WTC11 (cell line): ENCODE results near the gene ELOB. TPM values are rescaled to one million over a fixed set of nuclear protein-coding genes. Genes with fewer than 3 reads are reported as not detected.
A peak's percentile ranks its signal among the peaks of the same experiment; 100 is the strongest.

Experiments used
- ATAC-seq: fragments of 200-7000 bp; cut with Tn5 transposase; 2 replicates; pipeline ENCODE4 v1.10.0; 2021; ENCODE audit warnings: mild to moderate bottlenecking, moderate library complexity
- CTCF ChIA-PET: fragments of 300-600 bp; sonication (Branson Sonifier 250); formaldehyde crosslinking; loops from one replicate; lab custom pipeline; 2021; ENCODE audit warnings: antibody characterized with exemption; lab: Charles Lee
- POLR2A ChIA-PET: fragments of 350-600 bp; sonication (Branson Sonifier 250); formaldehyde crosslinking; loops from one replicate; lab custom pipeline; 2021; ENCODE audit warnings: antibody characterized with exemption; lab: Charles Lee
- DNase-seq: peaks from one replicate; pipeline ENCODE4 v3.0.0; 2021; ENCODE audit warnings: low spot score
- H3K27ac Mint-ChIP-seq: 2 replicates; pipeline ENCODE4 v1.8.0; 2021; ENCODE audit warnings: mixed read lengths
- H3K27me3 Mint-ChIP-seq: 2 replicates; pipeline ENCODE4 v1.8.0; 2021; ENCODE audit warnings: low read depth, mild to moderate bottlenecking, moderate library complexity, mixed read lengths
- H3K36me3 Mint-ChIP-seq: 2 replicates; pipeline ENCODE4 v1.8.0; 2021; ENCODE audit warnings: mixed read lengths
- H3K4me1 Mint-ChIP-seq: 2 replicates; pipeline ENCODE4 v1.8.0; 2022; ENCODE audit warnings: mixed read lengths
- H3K4me3 Mint-ChIP-seq: 2 replicates; pipeline ENCODE4 v1.8.0; 2021; ENCODE audit warnings: mild to moderate bottlenecking, moderate library complexity, mixed read lengths
- H3K9me3 Mint-ChIP-seq: 2 replicates; pipeline ENCODE4 v1.8.0; 2021; ENCODE audit warnings: mixed read lengths
- ATF1 ChIP-seq: sonication (generic); formaldehyde crosslinking; IDR thresholded peaks from 2 replicates; pipeline ENCODE4 v1.8.1; 2023; ENCODE audit warnings: mild to moderate bottlenecking, moderate library complexity, missing genetic modification reagents
- CREB1 ChIP-seq: sonication (generic); formaldehyde crosslinking; IDR thresholded peaks from 2 replicates; pipeline ENCODE4 v1.8.0; 2023; ENCODE audit warnings: mild to moderate bottlenecking, missing genetic modification reagents
- CREM ChIP-seq: sonication (generic); formaldehyde crosslinking; IDR thresholded peaks from 2 replicates; pipeline ENCODE4 v1.8.1; 2022; ENCODE audit warnings: mild to moderate bottlenecking, missing genetic modification reagents, moderate library complexity
- ESRRA ChIP-seq: sonication (generic); formaldehyde crosslinking; IDR thresholded peaks from 2 replicates; pipeline ENCODE4 v1.8.1; 2022; ENCODE audit warnings: mild to moderate bottlenecking, missing genetic modification reagents, borderline replicate concordance
- FOXP1 ChIP-seq: sonication (generic); formaldehyde crosslinking; IDR thresholded peaks from 2 replicates; pipeline ENCODE4 v1.8.0; 2022; ENCODE audit warnings: missing genetic modification reagents, mild to moderate bottlenecking, moderate library complexity, borderline replicate concordance
- GTF2I ChIP-seq: fragments of 250-450 bp; sonication (Bioruptor Pico); conservative IDR thresholded peaks from 2 replicates; pipeline ENCODE4 v1.4.0; 2021; ENCODE audit warnings: mild to moderate bottlenecking
- IRF2 ChIP-seq: sonication (generic); formaldehyde crosslinking; IDR thresholded peaks from 2 replicates; pipeline ENCODE4 v1.8.0; 2022; ENCODE audit warnings: low read depth, missing genetic modification reagents, borderline replicate concordance
- NFATC4 ChIP-seq: fragments of 250-450 bp; sonication (Bioruptor Pico); IDR thresholded peaks from 2 replicates; pipeline ENCODE4 v1.9.0; 2021; ENCODE audit warnings: mild to moderate bottlenecking
- NR1H2 ChIP-seq: sonication (generic); formaldehyde crosslinking; IDR thresholded peaks from 2 replicates; pipeline ENCODE4 v1.9.0; 2021; ENCODE audit warnings: mild to moderate bottlenecking, moderate library complexity, missing genetic modification reagents
- NR2C2 ChIP-seq: sonication (generic); formaldehyde crosslinking; IDR thresholded peaks from 2 replicates; pipeline ENCODE4 v1.8.0; 2022; ENCODE audit warnings: mild to moderate bottlenecking, missing genetic modification reagents
- SMAD3 ChIP-seq: sonication (generic); formaldehyde crosslinking; IDR thresholded peaks from 2 replicates; pipeline ENCODE4 v1.8.0; 2022; ENCODE audit warnings: missing genetic modification reagents, mild to moderate bottlenecking, borderline replicate concordance
- SP1 ChIP-seq: sonication (generic); formaldehyde crosslinking; conservative IDR thresholded peaks from 2 replicates; pipeline ENCODE4 v1.8.1; 2022; ENCODE audit warnings: missing genetic modification reagents
- TEAD4 ChIP-seq: sonication (generic); formaldehyde crosslinking; IDR thresholded peaks from 2 replicates; pipeline ENCODE4 v1.8.0; 2022; ENCODE audit warnings: mild to moderate bottlenecking, missing genetic modification reagents
- ZNF121 ChIP-seq: sonication (generic); formaldehyde crosslinking; IDR thresholded peaks from 2 replicates; pipeline ENCODE4 v1.8.0; 2023; ENCODE audit warnings: missing genetic modification reagents
- ZNF219 ChIP-seq: sonication (generic); formaldehyde crosslinking; IDR thresholded peaks from 2 replicates; pipeline ENCODE4 v1.8.0; 2023; ENCODE audit warnings: missing genetic modification reagents, mild to moderate bottlenecking, borderline replicate concordance
- ZNF263 ChIP-seq: sonication (generic); formaldehyde crosslinking; IDR thresholded peaks from 2 replicates; pipeline ENCODE4 v1.8.1; 2022; ENCODE audit warnings: low read depth, mild to moderate bottlenecking, moderate library complexity, missing genetic modification reagents
- ZNF317 ChIP-seq: sonication (generic); formaldehyde crosslinking; IDR thresholded peaks from 2 replicates; pipeline ENCODE4 v1.8.1; 2023; ENCODE audit warnings: low read depth, mild to moderate bottlenecking, moderate library complexity, missing genetic modification reagents, borderline replicate concordance
- ZNF396 ChIP-seq: fragments of 250-450 bp; sonication (Bioruptor Pico); IDR thresholded peaks from 2 replicates; pipeline ENCODE4 v1.8.0; 2021; ENCODE audit warnings: mild to moderate bottlenecking, moderate library complexity, borderline replicate concordance
- total RNA-seq: library from RNA; stranded (reverse); gene quantifications from 3 replicates; pipeline ENCODE4 v1.2.3, GENCODE V29; 2021
- TF ChIP-seq, protein P1 (sequence below): sonication (generic); formaldehyde crosslinking; IDR thresholded peaks from 2 replicates; pipeline ENCODE4 v1.8.1; 2022; ENCODE audit warnings: mild to moderate bottlenecking, missing genetic modification reagents, moderate library complexity, borderline replicate concordance
- TF ChIP-seq, protein P2 (sequence below): sonication (generic); formaldehyde crosslinking; IDR thresholded peaks from 2 replicates; pipeline ENCODE4 v1.8.1; 2023; ENCODE audit warnings: mild to moderate bottlenecking, missing genetic modification reagents, moderate library complexity
- TF ChIP-seq, protein P3 (sequence below): sonication (generic); formaldehyde crosslinking; IDR thresholded peaks from 2 replicates; pipeline ENCODE4 v1.8.0; 2022; ENCODE audit warnings: mild to moderate bottlenecking, missing genetic modification reagents
- TF ChIP-seq, protein P4 (sequence below): sonication (generic); formaldehyde crosslinking; IDR thresholded peaks from 2 replicates; pipeline ENCODE4 v1.8.1; 2023; ENCODE audit warnings: mild to moderate bottlenecking, missing genetic modification reagents
- TF ChIP-seq, protein P5 (sequence below): fragments of 250-450 bp; sonication (Bioruptor Pico); IDR thresholded peaks from 2 replicates; pipeline ENCODE4 v1.8.0; 2021; ENCODE audit warnings: mild to moderate bottlenecking
- TF ChIP-seq, protein P6 (sequence below): sonication (generic); formaldehyde crosslinking; IDR thresholded peaks from 2 replicates; pipeline ENCODE4 v1.8.1; 2023; ENCODE audit warnings: mild to moderate bottlenecking, missing genetic modification reagents, borderline replicate concordance
- TF ChIP-seq, protein P7 (sequence below): sonication (generic); formaldehyde crosslinking; IDR thresholded peaks from 2 replicates; pipeline ENCODE4 v1.8.1; 2022; ENCODE audit warnings: mild to moderate bottlenecking, moderate library complexity, missing genetic modification reagents

ELOB gene
- total RNA-seq, 1 experiment from 2014 or later: 252 TPM

DNA sequence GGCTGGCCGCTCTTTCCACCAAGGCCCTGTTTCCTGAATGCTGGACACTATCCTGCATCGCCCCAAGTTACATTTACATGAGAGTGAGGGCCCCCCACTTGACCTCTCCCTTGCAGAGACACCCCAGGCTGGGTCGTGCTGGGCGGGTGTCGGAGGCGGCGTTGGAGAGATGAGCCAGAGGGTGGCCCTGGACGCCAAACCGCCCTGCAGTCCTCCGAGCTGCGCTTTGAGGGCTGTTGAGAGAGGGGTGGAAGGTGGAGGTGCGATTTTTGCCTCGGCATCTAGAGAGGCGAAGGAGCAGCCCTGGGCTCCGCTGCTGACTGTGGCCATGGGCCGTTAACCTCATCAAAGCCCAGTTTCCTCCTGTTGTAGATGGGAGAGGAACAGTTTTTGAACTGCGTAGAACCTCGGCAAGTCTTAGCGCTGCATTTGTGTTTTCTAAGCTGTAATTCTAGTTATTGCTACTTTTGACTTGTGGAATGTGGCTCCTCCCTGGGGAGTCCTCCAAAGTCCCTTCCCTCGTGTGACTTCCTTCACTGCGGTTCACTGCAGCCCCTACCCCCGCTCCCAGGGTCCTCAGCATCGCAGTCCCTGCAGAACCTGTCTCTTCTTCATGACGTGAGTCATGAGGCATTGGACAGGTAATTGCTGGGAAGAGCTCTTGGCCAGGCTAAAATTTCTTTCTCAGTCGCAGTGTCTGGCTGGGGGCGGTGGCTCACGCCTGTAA is 986 bp upstream of the ELOB start:
- no peaks in the 10 kb centered on the region for H3K27me3 Mint-ChIP-seq
- no peaks in the 10 kb centered on the region for H3K9me3 Mint-ChIP-seq
- DNase-seq (no peak), ATAC-seq (peak; percentile 3; the same call in 1 of the 2 replicates)
- CTCF ChIA-PET: interaction anchor here (1.6 to 2.2 kb wide), 3 partner anchors 20 to 149 kb away, joined by 4 to 8 read pairs (median 5); partner anchors contain the start of gene PRSS41
- peaks cover 23% of the 10 kb centered on the region for H3K4me1 Mint-ChIP-seq
- POLR2A ChIA-PET: interaction anchor here (1.0 kb wide), 1 partner anchor 105 kb away, joined by 3 read pairs; no protein-coding TSS in a partner anchor
- H3K4me3 Mint-ChIP-seq: peak overlapping the region; percentile 93
- peaks cover 11% of the 10 kb centered on the region; the same call in 1 of the 2 replicates for H3K36me3 Mint-ChIP-seq
- H3K27ac Mint-ChIP-seq: peak overlapping the region; percentile 92
- TF ChIP-seq GTF2I (no peak), CREB1 (no peak), SP1 (no peak), ZNF121 (CRISPR knock-in tag) (no peak), ESRRA (no peak), ZNF219 (CRISPR knock-in tag) (no peak), NR1H2 (0 out of 2 replicates have a peak, but pooled peaks have one; percentile 6), CREM (CRISPR knock-in tag) (0 out of 2 replicates have a peak, but pooled peaks have one; percentile 8), ZNF317 (CRISPR knock-in tag) (no peak), SMAD3 (CRISPR knock-in tag) (0 out of 2 replicates have a peak, but pooled peaks have one; percentile 20), ZNF396 (CRISPR knock-in tag) (no peak), ATF1 (CRISPR knock-in tag) (no peak), TEAD4 (CRISPR knock-in tag) (no peak), FOXP1 (CRISPR knock-in tag) (0 out of 2 replicates have a peak, but pooled peaks have one; percentile 20), NR2C2 (CRISPR knock-in tag) (no peak), NFATC4 (no peak), IRF2 (CRISPR knock-in tag) (no peak), ZNF263 (CRISPR knock-in tag) (no peak)
- TF ChIP-seq, protein P1, sequence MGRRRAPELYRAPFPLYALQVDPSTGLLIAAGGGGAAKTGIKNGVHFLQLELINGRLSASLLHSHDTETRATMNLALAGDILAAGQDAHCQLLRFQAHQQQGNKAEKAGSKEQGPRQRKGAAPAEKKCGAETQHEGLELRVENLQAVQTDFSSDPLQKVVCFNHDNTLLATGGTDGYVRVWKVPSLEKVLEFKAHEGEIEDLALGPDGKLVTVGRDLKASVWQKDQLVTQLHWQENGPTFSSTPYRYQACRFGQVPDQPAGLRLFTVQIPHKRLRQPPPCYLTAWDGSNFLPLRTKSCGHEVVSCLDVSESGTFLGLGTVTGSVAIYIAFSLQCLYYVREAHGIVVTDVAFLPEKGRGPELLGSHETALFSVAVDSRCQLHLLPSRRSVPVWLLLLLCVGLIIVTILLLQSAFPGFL (CRISPR knock-in tag): no peak
- TF ChIP-seq, protein P2, sequence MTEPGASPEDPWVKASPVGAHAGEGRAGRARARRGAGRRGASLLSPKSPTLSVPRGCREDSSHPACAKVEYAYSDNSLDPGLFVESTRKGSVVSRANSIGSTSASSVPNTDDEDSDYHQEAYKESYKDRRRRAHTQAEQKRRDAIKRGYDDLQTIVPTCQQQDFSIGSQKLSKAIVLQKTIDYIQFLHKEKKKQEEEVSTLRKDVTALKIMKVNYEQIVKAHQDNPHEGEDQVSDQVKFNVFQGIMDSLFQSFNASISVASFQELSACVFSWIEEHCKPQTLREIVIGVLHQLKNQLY (CRISPR knock-in tag): no peak
- TF ChIP-seq, protein P3, sequence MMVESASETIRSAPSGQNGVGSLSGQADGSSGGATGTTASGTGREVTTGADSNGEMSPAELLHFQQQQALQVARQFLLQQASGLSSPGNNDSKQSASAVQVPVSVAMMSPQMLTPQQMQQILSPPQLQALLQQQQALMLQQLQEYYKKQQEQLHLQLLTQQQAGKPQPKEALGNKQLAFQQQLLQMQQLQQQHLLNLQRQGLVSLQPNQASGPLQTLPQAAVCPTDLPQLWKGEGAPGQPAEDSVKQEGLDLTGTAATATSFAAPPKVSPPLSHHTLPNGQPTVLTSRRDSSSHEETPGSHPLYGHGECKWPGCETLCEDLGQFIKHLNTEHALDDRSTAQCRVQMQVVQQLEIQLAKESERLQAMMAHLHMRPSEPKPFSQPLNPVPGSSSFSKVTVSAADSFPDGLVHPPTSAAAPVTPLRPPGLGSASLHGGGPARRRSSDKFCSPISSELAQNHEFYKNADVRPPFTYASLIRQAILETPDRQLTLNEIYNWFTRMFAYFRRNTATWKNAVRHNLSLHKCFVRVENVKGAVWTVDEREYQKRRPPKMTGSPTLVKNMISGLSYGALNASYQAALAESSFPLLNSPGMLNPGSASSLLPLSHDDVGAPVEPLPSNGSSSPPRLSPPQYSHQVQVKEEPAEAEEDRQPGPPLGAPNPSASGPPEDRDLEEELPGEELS: no peak
- TF ChIP-seq, protein P4, sequence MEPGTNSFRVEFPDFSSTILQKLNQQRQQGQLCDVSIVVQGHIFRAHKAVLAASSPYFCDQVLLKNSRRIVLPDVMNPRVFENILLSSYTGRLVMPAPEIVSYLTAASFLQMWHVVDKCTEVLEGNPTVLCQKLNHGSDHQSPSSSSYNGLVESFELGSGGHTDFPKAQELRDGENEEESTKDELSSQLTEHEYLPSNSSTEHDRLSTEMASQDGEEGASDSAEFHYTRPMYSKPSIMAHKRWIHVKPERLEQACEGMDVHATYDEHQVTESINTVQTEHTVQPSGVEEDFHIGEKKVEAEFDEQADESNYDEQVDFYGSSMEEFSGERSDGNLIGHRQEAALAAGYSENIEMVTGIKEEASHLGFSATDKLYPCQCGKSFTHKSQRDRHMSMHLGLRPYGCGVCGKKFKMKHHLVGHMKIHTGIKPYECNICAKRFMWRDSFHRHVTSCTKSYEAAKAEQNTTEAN (CRISPR knock-in tag): no peak
- TF ChIP-seq, protein P5, sequence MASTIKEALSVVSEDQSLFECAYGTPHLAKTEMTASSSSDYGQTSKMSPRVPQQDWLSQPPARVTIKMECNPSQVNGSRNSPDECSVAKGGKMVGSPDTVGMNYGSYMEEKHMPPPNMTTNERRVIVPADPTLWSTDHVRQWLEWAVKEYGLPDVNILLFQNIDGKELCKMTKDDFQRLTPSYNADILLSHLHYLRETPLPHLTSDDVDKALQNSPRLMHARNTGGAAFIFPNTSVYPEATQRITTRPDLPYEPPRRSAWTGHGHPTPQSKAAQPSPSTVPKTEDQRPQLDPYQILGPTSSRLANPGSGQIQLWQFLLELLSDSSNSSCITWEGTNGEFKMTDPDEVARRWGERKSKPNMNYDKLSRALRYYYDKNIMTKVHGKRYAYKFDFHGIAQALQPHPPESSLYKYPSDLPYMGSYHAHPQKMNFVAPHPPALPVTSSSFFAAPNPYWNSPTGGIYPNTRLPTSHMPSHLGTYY (CRISPR knock-in tag): no peak
- TF ChIP-seq, protein P6, sequence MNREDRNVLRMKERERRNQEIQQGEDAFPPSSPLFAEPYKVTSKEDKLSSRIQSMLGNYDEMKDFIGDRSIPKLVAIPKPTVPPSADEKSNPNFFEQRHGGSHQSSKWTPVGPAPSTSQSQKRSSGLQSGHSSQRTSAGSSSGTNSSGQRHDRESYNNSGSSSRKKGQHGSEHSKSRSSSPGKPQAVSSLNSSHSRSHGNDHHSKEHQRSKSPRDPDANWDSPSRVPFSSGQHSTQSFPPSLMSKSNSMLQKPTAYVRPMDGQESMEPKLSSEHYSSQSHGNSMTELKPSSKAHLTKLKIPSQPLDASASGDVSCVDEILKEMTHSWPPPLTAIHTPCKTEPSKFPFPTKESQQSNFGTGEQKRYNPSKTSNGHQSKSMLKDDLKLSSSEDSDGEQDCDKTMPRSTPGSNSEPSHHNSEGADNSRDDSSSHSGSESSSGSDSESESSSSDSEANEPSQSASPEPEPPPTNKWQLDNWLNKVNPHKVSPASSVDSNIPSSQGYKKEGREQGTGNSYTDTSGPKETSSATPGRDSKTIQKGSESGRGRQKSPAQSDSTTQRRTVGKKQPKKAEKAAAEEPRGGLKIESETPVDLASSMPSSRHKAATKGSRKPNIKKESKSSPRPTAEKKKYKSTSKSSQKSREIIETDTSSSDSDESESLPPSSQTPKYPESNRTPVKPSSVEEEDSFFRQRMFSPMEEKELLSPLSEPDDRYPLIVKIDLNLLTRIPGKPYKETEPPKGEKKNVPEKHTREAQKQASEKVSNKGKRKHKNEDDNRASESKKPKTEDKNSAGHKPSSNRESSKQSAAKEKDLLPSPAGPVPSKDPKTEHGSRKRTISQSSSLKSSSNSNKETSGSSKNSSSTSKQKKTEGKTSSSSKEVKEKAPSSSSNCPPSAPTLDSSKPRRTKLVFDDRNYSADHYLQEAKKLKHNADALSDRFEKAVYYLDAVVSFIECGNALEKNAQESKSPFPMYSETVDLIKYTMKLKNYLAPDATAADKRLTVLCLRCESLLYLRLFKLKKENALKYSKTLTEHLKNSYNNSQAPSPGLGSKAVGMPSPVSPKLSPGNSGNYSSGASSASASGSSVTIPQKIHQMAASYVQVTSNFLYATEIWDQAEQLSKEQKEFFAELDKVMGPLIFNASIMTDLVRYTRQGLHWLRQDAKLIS (CRISPR knock-in tag): no peak
- TF ChIP-seq, protein P7, sequence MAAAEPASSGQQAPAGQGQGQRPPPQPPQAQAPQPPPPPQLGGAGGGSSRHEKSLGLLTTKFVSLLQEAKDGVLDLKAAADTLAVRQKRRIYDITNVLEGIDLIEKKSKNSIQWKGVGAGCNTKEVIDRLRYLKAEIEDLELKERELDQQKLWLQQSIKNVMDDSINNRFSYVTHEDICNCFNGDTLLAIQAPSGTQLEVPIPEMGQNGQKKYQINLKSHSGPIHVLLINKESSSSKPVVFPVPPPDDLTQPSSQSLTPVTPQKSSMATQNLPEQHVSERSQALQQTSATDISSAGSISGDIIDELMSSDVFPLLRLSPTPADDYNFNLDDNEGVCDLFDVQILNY (CRISPR knock-in tag): no peak
